WTC11 (cell line): ENCODE data around the gene PUSL1. TPM values are rescaled to one million over a fixed set of nuclear protein-coding genes. Genes with fewer than 3 reads are reported as not detected.

Source experiments
- ATAC-seq: fragments of 200-7000 bp; cut with Tn5 transposase; 2 replicates; pipeline ENCODE4 v1.10.0; 2021; ENCODE audit warnings: mild to moderate bottlenecking, moderate library complexity
- CTCF ChIA-PET: fragments of 300-600 bp; sonication (Branson Sonifier 250); formaldehyde crosslinking; loops from one replicate; lab custom pipeline; 2021; ENCODE audit warnings: antibody characterized with exemption; lab: Charles Lee
- POLR2A ChIA-PET: fragments of 350-600 bp; sonication (Branson Sonifier 250); formaldehyde crosslinking; loops from one replicate; lab custom pipeline; 2021; ENCODE audit warnings: antibody characterized with exemption; lab: Charles Lee
- DNase-seq: peaks from one replicate; pipeline ENCODE4 v3.0.0; 2021; ENCODE audit warnings: low spot score
- H3K27ac Mint-ChIP-seq: 2 replicates; pipeline ENCODE4 v1.8.0; 2021; ENCODE audit warnings: mixed read lengths
- H3K27me3 Mint-ChIP-seq: 2 replicates; pipeline ENCODE4 v1.8.0; 2021; ENCODE audit warnings: low read depth, mild to moderate bottlenecking, moderate library complexity, mixed read lengths
- H3K36me3 Mint-ChIP-seq: 2 replicates; pipeline ENCODE4 v1.8.0; 2021; ENCODE audit warnings: mixed read lengths
- H3K4me1 Mint-ChIP-seq: 2 replicates; pipeline ENCODE4 v1.8.0; 2022; ENCODE audit warnings: mixed read lengths
- H3K4me3 Mint-ChIP-seq: 2 replicates; pipeline ENCODE4 v1.8.0; 2021; ENCODE audit warnings: mild to moderate bottlenecking, moderate library complexity, mixed read lengths
- H3K9me3 Mint-ChIP-seq: 2 replicates; pipeline ENCODE4 v1.8.0; 2021; ENCODE audit warnings: mixed read lengths
- ATF1 ChIP-seq: sonication (generic); formaldehyde crosslinking; IDR thresholded peaks from 2 replicates; pipeline ENCODE4 v1.8.1; 2023; ENCODE audit warnings: mild to moderate bottlenecking, moderate library complexity, missing genetic modification reagents
- ESRRA ChIP-seq: sonication (generic); formaldehyde crosslinking; IDR thresholded peaks from 2 replicates; pipeline ENCODE4 v1.8.1; 2022; ENCODE audit warnings: mild to moderate bottlenecking, missing genetic modification reagents, borderline replicate concordance
- GTF2I ChIP-seq: fragments of 250-450 bp; sonication (Bioruptor Pico); conservative IDR thresholded peaks from 2 replicates; pipeline ENCODE4 v1.4.0; 2021; ENCODE audit warnings: mild to moderate bottlenecking
- KAT7 ChIP-seq: sonication (generic); formaldehyde crosslinking; IDR thresholded peaks from 2 replicates; pipeline ENCODE4 v1.8.1; 2023; ENCODE audit warnings: missing genetic modification reagents, mild to moderate bottlenecking, borderline replicate concordance
- SOX15 ChIP-seq: fragments of 250-450 bp; sonication (Bioruptor Pico); IDR thresholded peaks from 2 replicates; pipeline ENCODE4 v1.9.0; 2021; ENCODE audit warnings: mild to moderate bottlenecking
- ZBTB21 ChIP-seq: sonication (generic); formaldehyde crosslinking; IDR thresholded peaks from 2 replicates; pipeline ENCODE4 v1.8.1; 2023; ENCODE audit warnings: mild to moderate bottlenecking, missing genetic modification reagents, borderline replicate concordance
- ZNF263 ChIP-seq: sonication (generic); formaldehyde crosslinking; IDR thresholded peaks from 2 replicates; pipeline ENCODE4 v1.8.1; 2022; ENCODE audit warnings: low read depth, mild to moderate bottlenecking, moderate library complexity, missing genetic modification reagents
- ZNF317 ChIP-seq: sonication (generic); formaldehyde crosslinking; IDR thresholded peaks from 2 replicates; pipeline ENCODE4 v1.8.1; 2023; ENCODE audit warnings: low read depth, mild to moderate bottlenecking, moderate library complexity, missing genetic modification reagents, borderline replicate concordance
- ZNF416 ChIP-seq: fragments of 250-450 bp; sonication (Bioruptor Pico); IDR thresholded peaks from 2 replicates; pipeline ENCODE4 v1.9.0; 2021; ENCODE audit warnings: mild to moderate bottlenecking, inconsistent platforms
- total RNA-seq: library from RNA; stranded (reverse); gene quantifications from 3 replicates; pipeline ENCODE4 v1.2.3, GENCODE V29; 2021
- TF ChIP-seq, protein P1 (sequence below): fragments of 250-450 bp; sonication (Bioruptor Pico); IDR thresholded peaks from 2 replicates; pipeline ENCODE4 v1.9.0; 2021; ENCODE audit warnings: mild to moderate bottlenecking, borderline replicate concordance
- TF ChIP-seq, protein P2 (sequence below): sonication (generic); formaldehyde crosslinking; IDR thresholded peaks from 2 replicates; pipeline ENCODE4 v1.8.0; 2022; ENCODE audit warnings: mild to moderate bottlenecking, missing genetic modification reagents
- TF ChIP-seq, protein P3 (sequence below): sonication (generic); formaldehyde crosslinking; IDR thresholded peaks from 2 replicates; pipeline ENCODE4 v1.8.1; 2022; ENCODE audit warnings: low read depth, missing genetic modification reagents, borderline replicate concordance
- TF ChIP-seq, protein P4 (sequence below): sonication (generic); formaldehyde crosslinking; IDR thresholded peaks from 2 replicates; pipeline ENCODE4 v1.8.1; 2022; ENCODE audit warnings: missing genetic modification reagents, borderline replicate concordance
- TF ChIP-seq, protein P5 (sequence below): sonication (generic); formaldehyde crosslinking; IDR thresholded peaks from 2 replicates; pipeline ENCODE4 v1.8.1; 2022; ENCODE audit warnings: low read depth, mild to moderate bottlenecking, moderate library complexity, missing genetic modification reagents, borderline replicate concordance

Gene PUSL1
- total RNA-seq, 1 experiment from 2014 or later = 51.5 TPM

DNA sequence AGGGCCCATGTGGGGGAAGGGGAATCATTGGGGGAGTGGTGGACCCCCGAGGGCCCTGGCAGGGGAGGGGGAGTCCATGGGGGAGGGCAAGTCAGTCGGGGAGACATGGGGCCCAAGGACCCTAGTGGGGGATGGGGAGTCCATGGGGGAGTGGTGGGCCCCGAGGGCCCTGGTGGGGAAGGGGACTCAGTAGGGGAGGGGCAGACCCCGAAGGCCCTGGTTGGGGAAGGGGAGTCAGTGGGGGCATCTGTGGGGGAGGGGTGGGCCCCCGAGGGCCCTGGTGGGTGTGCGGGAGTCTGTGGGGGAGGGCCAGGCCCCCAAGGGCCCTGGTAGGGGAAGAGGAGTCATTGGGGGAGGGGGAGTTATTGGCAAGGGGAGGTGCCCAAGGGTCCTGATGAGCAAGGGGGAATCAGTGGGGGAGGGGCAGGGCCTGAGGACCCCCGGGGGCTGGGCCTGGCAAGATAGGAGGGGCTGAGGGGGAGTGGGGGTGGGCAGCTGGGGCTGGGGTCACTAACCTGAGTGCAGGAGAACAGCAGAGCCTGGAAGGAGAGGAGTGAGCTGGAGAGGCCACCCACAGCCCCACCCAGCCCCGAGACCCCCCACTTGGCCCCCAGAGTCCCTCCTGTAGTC, 47.9 kb downstream of the PUSL1 start (continued):
- TF ChIP-seq, protein P1, sequence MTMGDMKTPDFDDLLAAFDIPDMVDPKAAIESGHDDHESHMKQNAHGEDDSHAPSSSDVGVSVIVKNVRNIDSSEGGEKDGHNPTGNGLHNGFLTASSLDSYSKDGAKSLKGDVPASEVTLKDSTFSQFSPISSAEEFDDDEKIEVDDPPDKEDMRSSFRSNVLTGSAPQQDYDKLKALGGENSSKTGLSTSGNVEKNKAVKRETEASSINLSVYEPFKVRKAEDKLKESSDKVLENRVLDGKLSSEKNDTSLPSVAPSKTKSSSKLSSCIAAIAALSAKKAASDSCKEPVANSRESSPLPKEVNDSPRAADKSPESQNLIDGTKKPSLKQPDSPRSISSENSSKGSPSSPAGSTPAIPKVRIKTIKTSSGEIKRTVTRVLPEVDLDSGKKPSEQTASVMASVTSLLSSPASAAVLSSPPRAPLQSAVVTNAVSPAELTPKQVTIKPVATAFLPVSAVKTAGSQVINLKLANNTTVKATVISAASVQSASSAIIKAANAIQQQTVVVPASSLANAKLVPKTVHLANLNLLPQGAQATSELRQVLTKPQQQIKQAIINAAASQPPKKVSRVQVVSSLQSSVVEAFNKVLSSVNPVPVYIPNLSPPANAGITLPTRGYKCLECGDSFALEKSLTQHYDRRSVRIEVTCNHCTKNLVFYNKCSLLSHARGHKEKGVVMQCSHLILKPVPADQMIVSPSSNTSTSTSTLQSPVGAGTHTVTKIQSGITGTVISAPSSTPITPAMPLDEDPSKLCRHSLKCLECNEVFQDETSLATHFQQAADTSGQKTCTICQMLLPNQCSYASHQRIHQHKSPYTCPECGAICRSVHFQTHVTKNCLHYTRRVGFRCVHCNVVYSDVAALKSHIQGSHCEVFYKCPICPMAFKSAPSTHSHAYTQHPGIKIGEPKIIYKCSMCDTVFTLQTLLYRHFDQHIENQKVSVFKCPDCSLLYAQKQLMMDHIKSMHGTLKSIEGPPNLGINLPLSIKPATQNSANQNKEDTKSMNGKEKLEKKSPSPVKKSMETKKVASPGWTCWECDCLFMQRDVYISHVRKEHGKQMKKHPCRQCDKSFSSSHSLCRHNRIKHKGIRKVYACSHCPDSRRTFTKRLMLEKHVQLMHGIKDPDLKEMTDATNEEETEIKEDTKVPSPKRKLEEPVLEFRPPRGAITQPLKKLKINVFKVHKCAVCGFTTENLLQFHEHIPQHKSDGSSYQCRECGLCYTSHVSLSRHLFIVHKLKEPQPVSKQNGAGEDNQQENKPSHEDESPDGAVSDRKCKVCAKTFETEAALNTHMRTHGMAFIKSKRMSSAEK (CRISPR knock-in tag) = no peak
- TF ChIP-seq ZNF317 (CRISPR knock-in tag) (no peak), GTF2I (no peak), ZNF416 (no peak)
- TF ChIP-seq, protein P2, sequence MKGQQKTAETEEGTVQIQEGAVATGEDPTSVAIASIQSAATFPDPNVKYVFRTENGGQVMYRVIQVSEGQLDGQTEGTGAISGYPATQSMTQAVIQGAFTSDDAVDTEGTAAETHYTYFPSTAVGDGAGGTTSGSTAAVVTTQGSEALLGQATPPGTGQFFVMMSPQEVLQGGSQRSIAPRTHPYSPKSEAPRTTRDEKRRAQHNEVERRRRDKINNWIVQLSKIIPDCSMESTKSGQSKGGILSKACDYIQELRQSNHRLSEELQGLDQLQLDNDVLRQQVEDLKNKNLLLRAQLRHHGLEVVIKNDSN (CRISPR knock-in tag) = no peak

DNA sequence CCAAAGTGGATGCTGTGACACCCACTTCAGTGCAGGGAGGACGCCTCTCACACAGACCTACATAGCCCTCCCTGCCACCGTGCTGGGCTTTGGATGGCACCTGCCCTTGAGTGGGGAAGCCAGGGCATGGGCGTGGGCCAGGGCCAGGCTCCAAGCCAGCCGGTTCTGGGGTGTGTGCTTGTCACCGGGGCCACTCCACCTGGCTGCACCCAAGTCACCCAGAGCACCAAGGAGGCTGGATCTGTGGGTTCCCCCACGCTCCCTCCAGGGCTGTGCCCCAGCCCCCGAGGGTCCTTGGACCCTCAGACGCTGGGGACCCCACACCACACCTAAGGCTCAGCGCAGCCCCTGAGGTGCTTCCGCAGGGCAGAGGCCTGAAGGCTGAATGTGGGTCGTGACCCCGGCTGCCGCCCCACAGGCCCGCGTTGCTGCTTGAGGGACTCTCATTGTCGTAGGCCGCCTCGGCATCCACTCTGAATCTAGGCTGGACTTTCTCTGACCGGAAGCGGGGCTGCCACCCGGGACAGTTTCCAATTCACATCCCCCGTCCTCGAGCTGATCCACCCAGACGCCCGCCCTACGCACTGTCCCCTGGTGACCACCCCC, 48.5 kb downstream of the PUSL1 start:
- TF ChIP-seq ESRRA (CRISPR knock-in tag) = no peak
- no peak for TF ChIP-seq ATF1 (CRISPR knock-in tag)
- TF ChIP-seq, protein P3, sequence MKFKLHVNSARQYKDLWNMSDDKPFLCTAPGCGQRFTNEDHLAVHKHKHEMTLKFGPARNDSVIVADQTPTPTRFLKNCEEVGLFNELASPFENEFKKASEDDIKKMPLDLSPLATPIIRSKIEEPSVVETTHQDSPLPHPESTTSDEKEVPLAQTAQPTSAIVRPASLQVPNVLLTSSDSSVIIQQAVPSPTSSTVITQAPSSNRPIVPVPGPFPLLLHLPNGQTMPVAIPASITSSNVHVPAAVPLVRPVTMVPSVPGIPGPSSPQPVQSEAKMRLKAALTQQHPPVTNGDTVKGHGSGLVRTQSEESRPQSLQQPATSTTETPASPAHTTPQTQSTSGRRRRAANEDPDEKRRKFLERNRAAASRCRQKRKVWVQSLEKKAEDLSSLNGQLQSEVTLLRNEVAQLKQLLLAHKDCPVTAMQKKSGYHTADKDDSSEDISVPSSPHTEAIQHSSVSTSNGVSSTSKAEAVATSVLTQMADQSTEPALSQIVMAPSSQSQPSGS (CRISPR knock-in tag) = no peak
- TF ChIP-seq ZNF263 (CRISPR knock-in tag) = no peak
- TF ChIP-seq, protein P4, sequence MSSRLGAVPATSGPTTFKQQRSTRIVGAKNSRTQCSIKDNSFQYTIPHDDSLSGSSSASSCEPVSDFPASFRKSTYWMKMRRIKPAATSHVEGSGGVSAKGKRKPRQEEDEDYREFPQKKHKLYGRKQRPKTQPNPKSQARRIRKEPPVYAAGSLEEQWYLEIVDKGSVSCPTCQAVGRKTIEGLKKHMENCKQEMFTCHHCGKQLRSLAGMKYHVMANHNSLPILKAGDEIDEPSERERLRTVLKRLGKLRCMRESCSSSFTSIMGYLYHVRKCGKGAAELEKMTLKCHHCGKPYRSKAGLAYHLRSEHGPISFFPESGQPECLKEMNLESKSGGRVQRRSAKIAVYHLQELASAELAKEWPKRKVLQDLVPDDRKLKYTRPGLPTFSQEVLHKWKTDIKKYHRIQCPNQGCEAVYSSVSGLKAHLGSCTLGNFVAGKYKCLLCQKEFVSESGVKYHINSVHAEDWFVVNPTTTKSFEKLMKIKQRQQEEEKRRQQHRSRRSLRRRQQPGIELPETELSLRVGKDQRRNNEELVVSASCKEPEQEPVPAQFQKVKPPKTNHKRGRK = no peak
- no peak for TF ChIP-seq SOX15
- TF ChIP-seq, protein P5, sequence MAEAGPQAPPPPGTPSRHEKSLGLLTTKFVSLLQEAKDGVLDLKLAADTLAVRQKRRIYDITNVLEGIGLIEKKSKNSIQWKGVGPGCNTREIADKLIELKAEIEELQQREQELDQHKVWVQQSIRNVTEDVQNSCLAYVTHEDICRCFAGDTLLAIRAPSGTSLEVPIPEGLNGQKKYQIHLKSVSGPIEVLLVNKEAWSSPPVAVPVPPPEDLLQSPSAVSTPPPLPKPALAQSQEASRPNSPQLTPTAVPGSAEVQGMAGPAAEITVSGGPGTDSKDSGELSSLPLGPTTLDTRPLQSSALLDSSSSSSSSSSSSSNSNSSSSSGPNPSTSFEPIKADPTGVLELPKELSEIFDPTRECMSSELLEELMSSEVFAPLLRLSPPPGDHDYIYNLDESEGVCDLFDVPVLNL (CRISPR knock-in tag) = no peak
- TF ChIP-seq KAT7 (CRISPR knock-in tag) = no peak
- no peak for TF ChIP-seq ZBTB21 (CRISPR knock-in tag)
- H3K9me3 Mint-ChIP-seq = no peaks in the 10 kb centered on the region
- ChIA-PET CTCF (no interaction called here), POLR2A (interaction anchor here (1.2 kb wide), 1 partner anchor 15 kb away, joined by 4 read pairs; no protein-coding TSS in a partner anchor)
- no peak overlapping the region for H3K27ac Mint-ChIP-seq
- ATAC-seq (no peak), DNase-seq (no peak)
- peaks cover 19% of the 10 kb centered on the region for H3K27me3 Mint-ChIP-seq
- no peak overlapping the region for H3K4me3 Mint-ChIP-seq
- no peaks in the 10 kb centered on the region for H3K36me3 Mint-ChIP-seq
- H3K4me1 Mint-ChIP-seq = peaks cover 37% of the 10 kb centered on the region
